ENCODE measurements around the gene UNC5CL.
A peak's percentile ranks its signal among the peaks of the same experiment; 100 is the strongest.

The UNC5CL gene

DNA sequence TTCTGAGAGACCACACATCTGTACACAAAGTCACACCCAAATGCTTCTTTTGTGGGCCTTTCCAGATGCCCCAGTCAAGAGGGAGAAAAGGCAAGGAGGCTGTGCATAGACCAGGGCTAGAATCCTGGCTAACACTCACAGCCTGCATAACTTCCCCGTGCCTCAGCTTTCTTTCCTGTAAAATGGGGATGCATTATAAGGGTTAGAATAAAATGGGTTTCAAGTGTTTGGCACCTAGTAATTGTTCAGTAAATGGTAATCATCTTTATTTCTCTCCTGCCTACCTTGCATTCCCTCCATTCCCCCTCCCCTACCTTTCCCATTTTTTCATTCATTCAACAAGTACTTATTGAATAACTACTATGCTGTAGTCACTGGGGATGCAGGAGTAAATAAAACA lies 29.4 kb downstream of the UNC5CL start:
- TF ChIP-seq EGR1 (IDR thresholded peaks at IDR 0.05), result no peak
- no peak for TF ChIP-seq RAD21 (IDR thresholded peaks at IDR 0.05; ENCODE audit: low read depth)
- TF ChIP-seq, protein P1, sequence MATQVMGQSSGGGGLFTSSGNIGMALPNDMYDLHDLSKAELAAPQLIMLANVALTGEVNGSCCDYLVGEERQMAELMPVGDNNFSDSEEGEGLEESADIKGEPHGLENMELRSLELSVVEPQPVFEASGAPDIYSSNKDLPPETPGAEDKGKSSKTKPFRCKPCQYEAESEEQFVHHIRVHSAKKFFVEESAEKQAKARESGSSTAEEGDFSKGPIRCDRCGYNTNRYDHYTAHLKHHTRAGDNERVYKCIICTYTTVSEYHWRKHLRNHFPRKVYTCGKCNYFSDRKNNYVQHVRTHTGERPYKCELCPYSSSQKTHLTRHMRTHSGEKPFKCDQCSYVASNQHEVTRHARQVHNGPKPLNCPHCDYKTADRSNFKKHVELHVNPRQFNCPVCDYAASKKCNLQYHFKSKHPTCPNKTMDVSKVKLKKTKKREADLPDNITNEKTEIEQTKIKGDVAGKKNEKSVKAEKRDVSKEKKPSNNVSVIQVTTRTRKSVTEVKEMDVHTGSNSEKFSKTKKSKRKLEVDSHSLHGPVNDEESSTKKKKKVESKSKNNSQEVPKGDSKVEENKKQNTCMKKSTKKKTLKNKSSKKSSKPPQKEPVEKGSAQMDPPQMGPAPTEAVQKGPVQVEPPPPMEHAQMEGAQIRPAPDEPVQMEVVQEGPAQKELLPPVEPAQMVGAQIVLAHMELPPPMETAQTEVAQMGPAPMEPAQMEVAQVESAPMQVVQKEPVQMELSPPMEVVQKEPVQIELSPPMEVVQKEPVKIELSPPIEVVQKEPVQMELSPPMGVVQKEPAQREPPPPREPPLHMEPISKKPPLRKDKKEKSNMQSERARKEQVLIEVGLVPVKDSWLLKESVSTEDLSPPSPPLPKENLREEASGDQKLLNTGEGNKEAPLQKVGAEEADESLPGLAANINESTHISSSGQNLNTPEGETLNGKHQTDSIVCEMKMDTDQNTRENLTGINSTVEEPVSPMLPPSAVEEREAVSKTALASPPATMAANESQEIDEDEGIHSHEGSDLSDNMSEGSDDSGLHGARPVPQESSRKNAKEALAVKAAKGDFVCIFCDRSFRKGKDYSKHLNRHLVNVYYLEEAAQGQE (IDR thresholded peaks at IDR 0.05; ENCODE audit: low read depth), result no peak
- TF ChIP-seq FOXM1 (IDR thresholded peaks at IDR 0.05; ENCODE audit: borderline replicate concordance, low read depth), result no peak
- TF ChIP-seq ZBTB7A (IDR thresholded peaks at IDR 0.05; ENCODE audit: low read depth), result no peak
- TF ChIP-seq YY1 (IDR thresholded peaks at IDR 0.05; ENCODE audit: low read depth), result no peak
- TF ChIP-seq EP300 (IDR thresholded peaks at IDR 0.05; ENCODE audit: borderline replicate concordance), result no peak
- no peak for TF ChIP-seq NFIC (IDR thresholded peaks at IDR 0.05)
- no peak for TF ChIP-seq TAF1 (IDR thresholded peaks at IDR 0.05; ENCODE audit: low read depth)
- no peak for TF ChIP-seq TCF12 (IDR thresholded peaks at IDR 0.05; ENCODE audit: low read depth)
- TF ChIP-seq CEBPB (IDR thresholded peaks at IDR 0.05), result no peak
- TF ChIP-seq CREB1 (IDR thresholded peaks at IDR 0.05; ENCODE audit: low read depth), result no peak
- TF ChIP-seq, protein P2, sequence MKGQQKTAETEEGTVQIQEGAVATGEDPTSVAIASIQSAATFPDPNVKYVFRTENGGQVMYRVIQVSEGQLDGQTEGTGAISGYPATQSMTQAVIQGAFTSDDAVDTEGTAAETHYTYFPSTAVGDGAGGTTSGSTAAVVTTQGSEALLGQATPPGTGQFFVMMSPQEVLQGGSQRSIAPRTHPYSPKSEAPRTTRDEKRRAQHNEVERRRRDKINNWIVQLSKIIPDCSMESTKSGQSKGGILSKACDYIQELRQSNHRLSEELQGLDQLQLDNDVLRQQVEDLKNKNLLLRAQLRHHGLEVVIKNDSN (IDR thresholded peaks at IDR 0.05), result no peak
- TF ChIP-seq, protein P3, sequence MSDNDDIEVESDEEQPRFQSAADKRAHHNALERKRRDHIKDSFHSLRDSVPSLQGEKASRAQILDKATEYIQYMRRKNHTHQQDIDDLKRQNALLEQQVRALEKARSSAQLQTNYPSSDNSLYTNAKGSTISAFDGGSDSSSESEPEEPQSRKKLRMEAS (IDR thresholded peaks at IDR 0.05), result no peak

DNA sequence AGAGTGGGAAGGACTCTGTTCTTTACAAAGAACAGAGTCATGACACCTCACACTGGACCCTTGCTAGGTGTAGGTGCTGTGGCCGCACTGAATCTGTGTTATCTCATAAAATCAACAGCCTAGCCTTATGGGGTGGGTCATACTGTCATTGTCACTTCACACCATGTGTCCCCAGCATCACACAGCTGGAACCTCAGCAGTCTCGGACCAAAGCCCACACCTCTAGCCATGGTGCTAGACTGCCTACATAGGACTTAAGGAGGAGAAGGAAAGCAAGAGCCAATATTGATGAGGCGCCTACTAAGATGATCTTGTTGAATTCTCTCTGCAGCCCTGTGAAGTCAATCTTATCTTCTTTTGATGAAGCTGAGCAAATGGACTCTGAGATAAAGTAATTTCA lies 31.0 kb downstream of the UNC5CL start:
- TF ChIP-seq, protein P1 (IDR thresholded peaks at IDR 0.05; ENCODE audit: low read depth), result peak; percentile 40
- no peak for TF ChIP-seq TAF1 (IDR thresholded peaks at IDR 0.05; ENCODE audit: low read depth)

DNA sequence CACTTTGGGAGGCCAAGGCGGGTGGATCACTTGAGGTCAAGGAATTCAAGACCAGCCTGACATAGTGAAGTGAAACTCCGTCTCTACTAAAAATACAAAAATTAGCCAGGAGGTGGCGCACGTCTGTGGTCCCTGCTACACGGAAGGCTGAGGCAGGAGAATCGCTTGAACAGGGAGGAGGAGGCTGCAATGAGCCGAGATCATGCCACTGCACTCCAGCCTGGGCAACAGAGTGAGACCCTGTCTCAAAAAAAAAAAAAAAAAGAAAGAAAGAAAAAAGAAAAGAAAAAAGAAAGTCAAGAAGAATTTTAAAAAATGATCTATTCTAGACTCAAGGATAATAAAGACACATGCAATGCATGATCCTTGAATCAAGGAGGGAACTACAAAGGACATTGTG lies 32.8 kb downstream of the UNC5CL start:
- peak; percentile 63 for TF ChIP-seq RAD21 (IDR thresholded peaks at IDR 0.05; ENCODE audit: low read depth)

DNA sequence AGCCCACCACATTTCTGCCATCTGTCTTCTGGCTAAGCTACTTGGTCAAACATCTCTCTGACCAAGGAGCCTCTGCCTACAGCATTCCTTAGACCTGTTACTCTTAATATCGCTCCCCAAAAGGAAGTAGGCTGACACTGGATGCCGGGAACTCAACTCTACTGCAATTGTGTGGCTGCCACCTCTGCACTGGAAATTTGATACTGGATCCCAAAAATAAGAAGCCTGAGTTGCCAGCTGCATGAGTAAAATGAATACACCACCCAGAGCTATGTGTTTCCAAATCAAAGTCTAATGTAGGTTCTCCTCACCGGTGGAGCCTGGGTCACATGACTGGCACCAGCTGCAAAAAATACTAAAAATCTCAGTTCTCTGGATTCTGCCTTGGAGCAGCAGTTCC lies 36.9 kb downstream of the UNC5CL start:
- TF ChIP-seq NFIC (IDR thresholded peaks at IDR 0.05), result no peak
- TF ChIP-seq, protein P2 (IDR thresholded peaks at IDR 0.05), result peak; percentile 43; the same call in 1 of the 2 replicates

DNA sequence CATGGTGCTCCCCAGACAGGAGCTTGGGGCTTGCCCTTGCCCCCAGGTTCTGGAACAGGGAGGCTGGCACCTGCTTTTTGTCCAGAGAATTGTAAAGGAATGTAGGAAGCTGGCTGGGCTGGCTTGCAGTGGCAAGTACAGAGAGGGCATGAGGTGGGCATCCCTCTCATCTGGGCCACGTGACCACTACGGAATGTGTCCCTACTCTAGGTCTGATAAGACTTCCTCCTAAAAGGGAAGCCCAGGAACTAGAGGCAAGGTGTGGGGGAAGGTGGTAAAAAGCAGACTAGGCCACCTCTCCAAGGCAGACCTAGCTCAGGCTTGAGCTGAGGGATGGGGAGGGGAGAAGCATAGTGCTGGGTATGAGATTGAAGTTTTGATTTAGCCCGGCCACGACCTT lies 38.8 kb downstream of the UNC5CL start:
- TF ChIP-seq TCF12 (IDR thresholded peaks at IDR 0.05; ENCODE audit: low read depth) (no peak), CREB1 (IDR thresholded peaks at IDR 0.05; ENCODE audit: low read depth) (no peak), TAF1 (IDR thresholded peaks at IDR 0.05; ENCODE audit: low read depth) (no peak), TEAD4 (IDR thresholded peaks at IDR 0.05) (no peak), FOXM1 (IDR thresholded peaks at IDR 0.05; ENCODE audit: borderline replicate concordance, low read depth) (no peak), YY1 (IDR thresholded peaks at IDR 0.05; ENCODE audit: low read depth) (no peak), ZBTB7A (IDR thresholded peaks at IDR 0.05; ENCODE audit: low read depth) (no peak), RAD21 (IDR thresholded peaks at IDR 0.05; ENCODE audit: low read depth) (no peak), EGR1 (IDR thresholded peaks at IDR 0.05) (no peak), NFIC (IDR thresholded peaks at IDR 0.05) (no peak), CEBPB (IDR thresholded peaks at IDR 0.05) (no peak), EP300 (IDR thresholded peaks at IDR 0.05; ENCODE audit: borderline replicate concordance) (no peak)
- TF ChIP-seq, protein P3 (IDR thresholded peaks at IDR 0.05), result no peak
- TF ChIP-seq, protein P1 (IDR thresholded peaks at IDR 0.05; ENCODE audit: low read depth), result no peak
- TF ChIP-seq, protein P2 (IDR thresholded peaks at IDR 0.05), result no peak
